ENCODE data around the gene ORM1. TPM values are rescaled to one million over a fixed set of nuclear protein-coding genes. Genes with fewer than 3 reads are reported as not detected.

ORM1 gene
- total and polyA plus RNA-seq, 10 donors: 0.95 to 13.6 (median 2.7) TPM

GRCh38 chr9:114372921-114373448, 50.1 kb downstream of the ORM1 start:
- Histone ChIP-seq H3K4me3 (peak overlapping the region in 5 of 8 donors; percentile 10 to 64 (median 13)), H3K27ac (peak overlapping the region; percentile 76 to 99 (median 94)), H3K27me3 (replicated peaks in 1 of 7) (no peaks in the 10 kb centered on the region), H3K9me3 (no peaks in the 10 kb centered on the region), H3K4me1 (peaks cover 60 to 100% (median 96%) of the 10 kb centered on the region in 6 donors), H3K36me3 (peaks cover 0 to 100% (median 45%) of the 10 kb centered on the region in 6 donors)
- intact Hi-C loops (cut with DNase I; ENCODE audit: low total_unique reads): no loop called here
- 4 to 16% (median 9%) methylated on average over 4 to 9 of the region's 9 CpGs for WGBS, 5 donors
- DNase-seq: peak; percentile 98
- TF ChIP-seq POLR2AphosphoS5 (IDR thresholded peaks at IDR 0.05) (peak; percentile 91 to 97 (median 93)), POLR2A (IDR thresholded peaks at IDR 0.05) (no peak), CTCF (IDR thresholded peaks at IDR 0.05 in 8 of 11, conservative IDR thresholded peaks at IDR 0.05 in 3 of 11) (peak in 3 of 11 experiments; percentile 19 to 39 (median 29))

- H3K4me3 ChIP-seq: peak overlapping the region in 1 of 8 donors; percentile 64
- H3K27me3 ChIP-seq (replicated peaks in 1 of 7): no peaks in the 10 kb centered on the region
- H3K27ac ChIP-seq: peak overlapping the region; percentile 58 to 99 (median 94)
- intact Hi-C loops (cut with DNase I; ENCODE audit: low total_unique reads): no loop called here
- WGBS, 5 donors: 72 to 84% (median 81%) methylated on average over 11 to 16 of the region's 16 CpGs
- TF ChIP-seq POLR2A (IDR thresholded peaks at IDR 0.05): no peak
- peak; percentile 33 to 58 (median 51) for TF ChIP-seq POLR2AphosphoS5 (IDR thresholded peaks at IDR 0.05)
- H3K36me3 ChIP-seq: peaks cover under 1 to 100% (median 44%) of the 10 kb centered on the region in 6 donors
- H3K4me1 ChIP-seq: peaks cover 60 to 100% (median 96%) of the 10 kb centered on the region in 6 donors
- H3K9me3 ChIP-seq: no peaks in the 10 kb centered on the region
- peak; percentile 83 for DNase-seq
These were observed 51.2 kb downstream of the ORM1 start for GRCh38 chr9:114373960-114374730.

GRCh38 chr9:114374936-114375335, 52.0 kb downstream of the ORM1 start:
- Histone ChIP-seq H3K4me1 (peaks cover 65 to 100% (median 96%) of the 10 kb centered on the region in 6 donors), H3K36me3 (peaks cover 4 to 100% (median 45%) of the 10 kb centered on the region in 6 donors), H3K4me3 (peak overlapping the region in 1 of 8 donors; percentile 64), H3K27ac (peak overlapping the region; percentile 58 to 99 (median 94)), H3K27me3 (replicated peaks in 1 of 7) (no peaks in the 10 kb centered on the region), H3K9me3 (no peaks in the 10 kb centered on the region)
- 54 to 63% (median 61%) methylated on average over 9 of the region's 9 CpGs for WGBS, 5 donors
- TF ChIP-seq POLR2A (IDR thresholded peaks at IDR 0.05) (no peak), POLR2AphosphoS5 (IDR thresholded peaks at IDR 0.05) (no peak), CTCF (IDR thresholded peaks at IDR 0.05 in 8 of 11, conservative IDR thresholded peaks at IDR 0.05 in 3 of 11) (no peak)
- no peak for DNase-seq
- intact Hi-C loops (cut with DNase I; ENCODE audit: low total_unique reads): no loop called here

- H3K9me3 ChIP-seq: no peaks in the 10 kb centered on the region
- H3K4me3 ChIP-seq: peak overlapping the region in 1 of 8 donors; percentile 64
- no peak for TF ChIP-seq CTCF (IDR thresholded peaks at IDR 0.05 in 8 of 11, conservative IDR thresholded peaks at IDR 0.05 in 3 of 11)
- no peak for TF ChIP-seq POLR2A (IDR thresholded peaks at IDR 0.05)
- TF ChIP-seq POLR2AphosphoS5 (IDR thresholded peaks at IDR 0.05): no peak
- 76 to 80% (median 78%) methylated on average over 9 of the region's 9 CpGs for WGBS, 5 donors
- peaks cover 58 to 100% (median 96%) of the 10 kb centered on the region in 6 donors for H3K4me1 ChIP-seq
- intact Hi-C loops (cut with DNase I; ENCODE audit: low total_unique reads): no loop called here
- DNase-seq: peak; percentile 79
- no peaks in the 10 kb centered on the region for H3K27me3 ChIP-seq (replicated peaks in 1 of 7)
- H3K27ac ChIP-seq: peak overlapping the region in 7 of 8 donors; percentile 86 to 99 (median 96)
- H3K36me3 ChIP-seq: peaks cover 4 to 100% (median 48%) of the 10 kb centered on the region in 6 donors
These were observed 52.7 kb downstream of the ORM1 start for GRCh38 chr9:114375386-114376175.
